Measurements from ENCODE around the gene ABHD17C.

ABHD17C gene

DNA sequence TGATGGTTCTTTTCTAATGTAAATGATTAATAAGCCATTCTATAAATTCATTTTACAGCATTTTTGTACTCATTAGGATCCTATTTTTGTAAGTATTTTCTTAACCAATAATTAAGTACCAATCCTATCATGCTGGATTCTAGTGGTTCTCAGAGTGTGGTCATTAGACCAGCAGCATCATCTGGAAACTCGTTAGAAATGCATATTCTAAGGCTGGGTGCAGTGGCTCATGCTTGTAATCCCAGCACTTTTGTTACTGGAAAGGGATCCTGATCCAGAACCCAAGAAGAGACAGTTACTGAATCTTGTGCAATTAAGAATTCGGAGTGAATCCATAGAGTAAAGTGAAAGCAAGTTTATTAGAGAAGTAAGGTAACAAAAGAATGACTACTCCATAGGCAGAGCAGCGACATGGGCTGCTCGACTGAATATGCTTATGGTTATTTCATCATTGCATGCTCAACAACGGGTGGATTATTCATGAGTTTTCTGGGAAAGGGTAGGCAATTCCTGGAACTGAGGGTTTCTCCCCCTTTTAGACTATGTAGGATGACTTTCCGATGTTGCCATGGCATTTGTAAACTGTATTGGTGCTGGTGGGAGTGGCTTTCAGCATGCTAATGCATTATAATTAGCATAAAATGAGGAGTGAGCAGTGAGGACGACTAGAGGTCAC, 74.2 kb downstream of the ABHD17C start:
- no peak for DNase-seq

DNA sequence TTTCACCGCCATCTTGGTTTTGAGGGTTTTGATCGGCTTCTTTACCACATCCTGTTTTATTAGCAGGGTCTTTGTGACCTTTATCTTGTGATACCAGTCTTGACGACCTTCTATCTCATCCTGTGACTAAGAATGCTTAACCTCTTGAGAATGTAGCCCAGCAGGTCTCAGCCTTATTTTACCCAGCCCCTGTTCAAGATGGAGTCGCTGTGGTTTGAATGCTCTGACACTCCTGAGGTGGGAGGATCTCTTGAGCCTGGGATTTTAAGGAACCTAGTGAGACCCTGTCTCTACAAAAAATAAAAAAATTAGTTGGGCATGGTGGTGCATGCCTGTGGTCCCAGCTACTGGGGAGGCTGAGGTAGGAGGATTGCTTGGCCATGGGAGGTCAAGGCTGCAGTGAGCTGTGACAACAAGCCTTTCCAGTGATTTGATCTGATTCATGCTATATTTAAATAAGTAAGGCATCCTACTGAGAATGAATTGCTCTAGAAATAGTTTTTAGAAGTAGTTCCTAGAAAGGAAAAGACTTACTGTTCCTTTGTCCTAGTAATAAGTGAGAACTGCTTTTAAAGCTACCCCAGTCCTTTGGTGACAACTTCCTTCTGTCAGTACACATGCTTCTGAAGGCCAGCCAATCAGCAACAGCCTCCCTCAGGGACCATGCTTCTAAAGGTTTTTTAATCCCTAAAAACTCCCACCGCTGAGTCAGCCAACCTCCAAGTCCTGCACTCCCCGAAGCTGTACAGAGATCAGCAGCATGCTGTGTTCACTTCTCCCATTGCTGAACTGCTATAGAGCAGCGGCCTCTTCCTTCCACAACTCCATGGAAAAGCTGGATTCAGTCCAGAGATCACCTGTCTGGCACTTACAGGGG, 75.0 kb downstream of the ABHD17C start:
- DNase-seq = no peak

DNA sequence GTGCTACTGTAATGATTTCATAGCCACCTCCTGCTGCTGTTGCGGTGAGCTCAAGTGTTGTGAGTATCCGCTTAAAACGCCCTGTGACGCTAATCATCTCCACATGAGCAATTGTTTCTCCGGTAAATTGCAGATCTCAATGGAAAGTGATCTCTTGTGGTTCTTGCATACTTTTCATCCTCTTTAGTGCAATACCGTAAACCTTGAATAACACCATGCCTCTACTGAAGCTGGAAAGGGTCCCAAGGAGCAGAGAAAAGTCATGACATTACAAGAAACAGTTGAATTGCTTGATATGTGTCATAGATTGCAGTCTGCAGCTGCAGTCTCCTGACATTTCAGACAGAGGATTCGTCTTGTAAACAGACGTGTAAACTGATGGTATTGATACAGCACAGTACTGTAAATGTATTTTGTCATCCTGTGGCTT, 78.0 kb downstream of the ABHD17C start:
- no peak for DNase-seq

DNA sequence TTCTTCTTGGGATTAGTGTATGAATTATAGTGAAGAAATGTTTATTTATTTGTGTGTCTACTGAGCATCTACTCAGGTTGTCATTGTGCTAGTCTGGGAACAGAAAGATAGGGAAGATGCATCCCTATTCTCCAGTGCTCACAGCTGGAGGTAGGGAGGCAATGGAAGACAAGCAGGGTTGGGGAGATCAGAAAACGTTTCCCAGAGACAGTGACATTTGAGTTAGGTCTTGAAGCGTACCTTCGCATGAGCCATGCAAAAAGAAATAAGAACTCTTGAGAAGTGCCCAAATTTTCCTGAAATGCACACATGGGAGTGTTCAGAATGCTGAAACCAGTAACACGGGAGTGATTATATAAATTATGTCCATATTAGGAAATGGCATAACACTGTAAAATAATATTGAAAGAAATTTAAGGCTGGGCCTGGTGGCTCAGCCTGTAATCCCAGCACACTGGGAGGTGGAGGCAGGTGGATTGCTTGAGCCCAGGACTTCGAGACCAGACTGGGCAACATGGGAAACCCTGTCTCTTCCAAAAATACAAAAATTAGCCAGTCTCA, 78.8 kb downstream of the ABHD17C start:
- no peak for DNase-seq

DNA sequence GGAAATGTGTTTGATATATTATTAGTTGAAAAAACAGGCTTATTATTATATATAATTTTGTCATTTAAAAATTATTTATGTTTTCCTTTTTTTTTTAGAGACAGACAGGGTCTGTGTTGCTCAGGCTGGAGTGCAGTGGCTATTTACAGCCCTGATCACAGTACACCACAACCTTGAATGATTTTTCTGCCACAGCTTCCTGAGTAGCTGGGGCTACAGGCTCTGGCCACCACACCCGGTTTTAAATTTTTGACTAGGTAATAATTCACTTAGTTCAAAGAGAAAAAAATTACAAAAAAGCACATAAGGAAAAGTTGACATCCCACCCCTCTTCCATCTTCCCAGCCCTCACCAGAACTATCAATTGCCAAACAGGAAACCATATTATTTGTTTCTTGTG, 79.4 kb downstream of the ABHD17C start:
- DNase-seq = no peak

DNA sequence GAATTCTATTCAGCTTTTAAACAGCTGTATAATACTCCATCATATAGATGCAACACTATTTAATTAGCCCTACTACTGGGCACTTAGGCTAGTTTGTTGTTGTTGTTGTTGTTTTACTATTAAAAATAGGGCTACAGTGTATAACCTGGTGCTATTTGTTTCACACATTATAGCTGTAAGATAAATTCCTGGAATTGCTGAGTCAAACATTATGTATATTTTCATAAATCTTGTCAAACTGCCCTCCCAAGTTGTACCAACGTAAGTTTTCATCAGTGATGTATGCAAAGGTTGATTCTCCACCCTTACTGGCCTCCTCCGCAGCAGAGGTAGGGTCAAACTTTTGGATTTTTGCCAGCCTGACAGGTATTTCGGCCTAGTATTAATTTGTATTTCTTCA, 80.2 kb downstream of the ABHD17C start:
- no peak for DNase-seq

DNA sequence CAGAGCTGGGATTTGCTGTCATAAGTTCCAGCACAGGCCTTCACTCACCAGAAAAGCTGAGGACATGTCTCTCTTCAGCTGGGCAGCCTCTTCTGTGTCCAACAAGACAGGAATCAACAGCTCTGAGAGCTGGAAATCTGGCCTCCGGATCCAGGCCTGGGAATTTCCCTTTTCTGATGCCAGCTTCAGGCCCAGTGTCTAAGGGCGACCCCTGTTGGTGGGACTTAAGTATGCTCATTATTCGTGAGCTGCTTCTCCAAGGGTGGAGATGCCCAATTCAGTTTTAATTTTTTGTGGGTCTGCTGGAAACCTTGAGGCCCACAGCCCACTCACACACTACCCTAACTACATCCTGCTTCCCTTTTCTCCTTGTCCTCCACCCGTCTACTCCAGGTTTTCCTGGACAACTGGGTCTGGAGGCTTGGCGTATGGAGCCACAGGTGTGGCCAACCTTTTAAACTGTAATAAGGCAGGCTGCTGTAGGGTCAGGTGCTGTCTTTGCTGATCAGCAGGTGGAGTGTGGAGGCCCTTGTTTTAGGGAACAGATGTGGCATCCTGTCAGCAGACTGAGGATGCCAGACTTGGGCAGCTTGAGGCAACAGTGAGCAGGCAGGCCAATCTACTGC, 81.4 kb downstream of the ABHD17C start:
- DNase-seq = peak; percentile 84

DNA sequence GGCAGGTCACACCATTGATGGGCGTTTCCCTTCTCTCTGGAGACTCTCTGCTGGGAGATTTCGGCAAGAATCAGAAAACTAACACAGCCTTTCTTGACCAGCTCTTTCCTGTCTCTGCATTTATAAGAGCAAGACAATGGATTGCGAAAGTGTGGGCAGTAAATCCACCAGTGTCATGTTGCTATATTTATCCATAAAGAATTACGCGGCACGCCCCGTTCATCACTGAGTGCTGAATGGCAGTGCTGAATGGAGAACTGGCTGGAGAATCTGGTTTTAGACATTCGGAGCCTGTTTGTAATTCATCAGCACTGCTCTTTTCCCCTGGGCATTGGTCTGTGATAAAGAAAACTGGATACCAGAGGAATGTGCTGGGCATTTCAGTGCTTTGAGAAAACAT, 82.0 kb downstream of the ABHD17C start:
- DNase-seq = no peak

DNA sequence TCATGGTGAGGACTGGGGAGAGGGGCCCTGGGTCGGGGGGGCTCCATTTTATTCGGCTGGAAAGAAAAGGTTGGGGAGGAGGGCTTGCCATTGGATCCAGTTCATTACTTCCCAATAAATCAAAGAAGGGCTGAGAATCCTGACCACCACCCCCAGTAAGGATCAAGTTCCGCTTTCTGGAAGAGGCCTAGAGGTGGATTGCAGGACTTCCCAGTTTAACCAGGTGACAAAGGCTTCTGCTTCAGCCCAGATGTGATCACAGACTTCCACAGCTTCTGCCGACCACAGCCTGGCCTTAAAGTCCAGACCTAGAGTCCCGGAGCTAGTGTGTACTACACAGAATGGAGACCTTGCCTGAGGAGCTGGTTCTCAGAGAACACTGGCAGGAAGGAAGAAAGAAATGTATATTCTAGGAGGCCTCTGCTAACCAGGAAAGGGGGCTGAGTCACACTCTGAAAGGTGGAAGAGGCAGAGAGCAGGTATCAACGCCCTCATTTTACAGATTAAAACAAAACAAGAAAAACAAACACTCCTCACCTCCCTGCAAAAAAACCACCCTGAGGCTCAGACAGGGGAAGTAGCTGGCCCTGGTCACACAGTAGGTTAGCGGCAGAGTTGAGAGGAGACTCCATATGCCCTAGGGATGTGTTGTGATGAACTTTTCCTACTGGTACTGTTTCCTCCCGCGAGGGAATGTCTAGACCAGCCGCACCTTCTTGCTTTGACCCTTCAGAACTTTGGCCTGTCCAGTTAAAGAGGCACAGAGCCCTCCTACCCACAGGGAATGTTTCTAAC, 82.9 kb downstream of the ABHD17C start:
- no peak for DNase-seq

DNA sequence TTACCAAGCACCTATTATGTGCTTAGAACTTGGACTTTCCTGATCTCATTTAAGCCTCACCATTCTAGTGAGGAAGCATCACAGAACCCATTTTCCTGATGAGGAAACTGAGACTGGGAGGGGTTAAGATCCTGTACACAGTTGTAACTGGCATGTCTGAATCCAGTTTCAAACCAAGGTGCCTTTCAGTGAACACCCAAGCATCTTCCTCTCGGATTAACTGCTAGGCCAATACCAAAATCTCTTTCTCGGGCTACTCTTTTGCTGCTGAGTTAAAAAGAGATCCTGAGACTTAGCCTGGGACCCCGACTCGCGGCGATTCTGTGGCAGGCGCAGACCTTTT, 83.5 kb downstream of the ABHD17C start:
- DNase-seq = no peak

DNA sequence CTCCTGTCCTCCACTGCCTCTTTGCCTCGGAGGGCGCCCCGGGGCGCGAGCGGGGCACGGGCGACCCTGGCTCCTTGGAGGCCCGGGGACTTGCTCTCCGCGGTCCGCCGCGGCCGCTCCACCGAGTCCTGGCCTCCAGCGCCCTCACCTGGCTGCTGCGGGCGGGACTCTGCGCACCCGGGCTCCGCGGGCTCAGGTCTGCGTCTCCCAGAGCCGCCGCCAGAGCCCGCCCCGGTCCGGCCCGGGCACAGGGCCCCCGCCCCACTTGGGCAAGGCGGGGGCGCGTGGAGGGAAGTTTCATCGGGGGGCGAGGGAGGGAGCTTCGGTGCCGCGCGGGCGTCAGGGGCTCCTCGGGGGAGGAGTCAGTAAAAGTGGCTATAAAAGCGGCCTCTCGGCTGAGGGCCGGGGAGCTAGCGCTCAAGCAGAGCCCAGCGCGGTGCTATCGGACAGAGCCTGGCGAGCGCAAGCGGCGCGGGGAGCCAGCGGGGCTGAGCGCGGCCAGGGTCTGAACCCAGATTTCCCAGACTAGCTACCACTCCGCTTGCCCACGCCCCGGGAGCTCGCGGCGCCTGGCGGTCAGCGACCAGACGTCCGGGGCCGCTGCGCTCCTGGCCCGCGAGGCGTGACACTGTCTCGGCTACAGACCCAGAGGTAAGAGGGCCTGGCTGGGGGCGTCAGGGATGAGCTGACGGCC, 84.0 kb downstream of the ABHD17C start, which contains the start of gene CEMIP:
Gene CEMIP, plus strand, starts transcription at position 407 of the 694 bp plus-strand sequence. CDS start 94,510 bp downstream, outside the sequence.
- DNase-seq = peak; percentile 89

DNA sequence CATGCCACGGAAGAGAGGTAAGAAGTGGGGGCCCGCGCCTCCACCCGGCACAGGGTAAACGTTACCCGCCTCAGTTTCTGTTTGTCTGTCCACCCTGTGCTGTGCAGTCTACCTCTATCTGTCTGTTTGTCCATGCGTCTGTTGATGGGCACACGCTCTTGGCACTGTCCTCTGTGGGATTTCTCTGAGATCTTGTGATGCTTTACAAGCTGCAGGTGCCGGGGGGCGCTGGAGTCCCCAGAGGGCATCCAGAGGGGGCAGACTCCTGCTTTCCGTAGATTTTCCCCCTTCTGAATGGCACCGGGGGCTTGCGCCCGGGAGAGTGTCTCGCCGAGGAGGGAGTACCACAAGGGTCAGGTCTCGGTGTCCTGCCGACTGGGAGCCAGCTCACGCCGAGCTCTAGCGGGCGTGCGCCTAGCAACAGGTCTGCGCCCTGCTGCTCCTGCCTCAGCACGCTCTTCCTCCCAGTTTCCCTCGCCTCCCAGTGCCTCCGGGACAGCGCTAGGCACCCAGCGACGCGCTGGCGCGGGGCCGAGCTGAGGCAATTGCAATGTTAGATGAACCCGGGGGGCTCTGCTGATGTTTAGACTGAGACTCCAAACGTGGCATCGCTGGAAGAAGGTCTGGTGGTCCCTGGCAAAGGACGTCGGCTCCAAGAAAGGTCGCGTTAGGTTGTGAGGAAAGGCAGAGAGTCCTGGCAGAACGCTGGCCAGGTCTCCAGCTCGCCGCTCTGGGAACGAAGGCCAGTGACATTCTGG, 84.7 kb downstream of the ABHD17C start:
- DNase-seq = peak; percentile 49

DNA sequence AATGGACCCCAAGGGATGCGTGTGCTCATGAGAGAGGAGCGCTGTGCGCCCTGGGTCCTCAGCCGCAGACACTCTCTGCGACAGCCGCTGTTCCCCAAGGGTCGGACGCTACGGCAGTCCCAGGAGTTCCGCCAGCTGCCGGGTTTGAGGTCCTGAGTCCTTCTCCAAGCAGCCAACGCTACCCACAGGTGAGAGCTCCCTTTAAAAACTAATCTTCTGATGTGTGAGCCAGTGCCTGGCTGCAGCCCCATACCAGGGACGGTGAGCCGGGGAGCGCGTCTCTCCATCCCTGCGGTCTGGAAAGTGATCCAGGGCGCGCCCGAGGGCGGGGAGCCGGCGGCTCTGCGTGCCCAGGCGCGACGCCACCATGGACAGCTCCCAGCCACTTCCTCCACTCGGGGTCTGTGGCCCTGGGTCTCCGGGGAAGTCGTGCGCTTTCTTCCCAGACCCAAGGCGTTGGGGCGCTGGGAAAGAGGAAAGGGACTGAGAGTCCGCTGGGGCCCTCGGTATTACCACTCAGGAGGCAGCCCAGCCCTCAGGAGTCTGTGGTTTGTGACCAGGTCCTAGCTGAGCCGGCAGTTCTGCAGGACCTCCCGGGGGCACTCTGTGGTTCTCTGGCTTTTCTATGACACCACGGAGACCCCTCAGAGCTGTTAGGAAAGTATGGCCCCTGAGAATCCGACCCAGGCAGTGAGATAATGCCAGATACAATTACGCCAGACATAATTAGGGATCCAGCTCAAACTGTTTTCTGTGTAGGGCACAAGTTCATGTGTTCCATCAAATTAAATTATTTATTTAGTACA, 85.5 kb downstream of the ABHD17C start:
- peak; percentile 85 for DNase-seq

DNA sequence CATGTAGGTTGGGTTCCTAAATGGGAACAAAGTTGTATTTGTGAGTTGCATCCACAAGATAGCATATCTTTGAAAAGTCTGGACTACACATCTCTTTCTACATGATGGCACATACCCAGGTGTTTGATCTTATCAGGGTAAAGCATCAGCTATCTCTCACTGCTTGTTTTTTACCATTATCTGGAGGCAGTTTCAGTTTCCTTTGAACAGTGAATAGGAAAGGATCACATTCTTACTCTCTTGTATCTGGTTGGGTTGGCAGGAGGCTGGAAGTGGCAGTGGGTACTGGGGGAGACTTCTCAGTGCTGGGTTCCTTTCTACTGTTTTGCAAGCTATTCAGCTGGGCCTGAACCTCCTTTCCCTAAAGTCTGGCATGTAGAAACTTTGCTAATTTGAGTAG, 88.2 kb downstream of the ABHD17C start:
- no peak for DNase-seq

DNA sequence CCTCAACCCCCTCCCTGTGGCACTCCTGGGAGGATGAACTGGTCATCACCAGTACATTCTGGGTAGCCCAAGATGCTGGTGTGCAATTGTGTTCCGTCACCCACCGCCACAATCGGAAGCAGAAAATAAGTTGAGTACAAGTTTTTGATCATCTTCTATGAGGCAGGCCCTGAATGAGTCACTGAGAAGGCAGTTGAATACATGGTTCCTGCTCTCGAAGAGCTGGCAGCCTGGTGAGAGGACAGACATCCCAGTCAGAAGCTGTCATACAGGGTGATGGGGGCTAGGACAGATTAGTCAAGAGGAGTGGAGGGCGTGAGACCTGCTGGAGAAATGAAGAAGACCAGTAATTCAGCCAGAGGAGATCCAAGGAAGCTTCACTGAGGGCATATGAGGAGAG, 90.2 kb downstream of the ABHD17C start:
- DNase-seq = no peak

DNA sequence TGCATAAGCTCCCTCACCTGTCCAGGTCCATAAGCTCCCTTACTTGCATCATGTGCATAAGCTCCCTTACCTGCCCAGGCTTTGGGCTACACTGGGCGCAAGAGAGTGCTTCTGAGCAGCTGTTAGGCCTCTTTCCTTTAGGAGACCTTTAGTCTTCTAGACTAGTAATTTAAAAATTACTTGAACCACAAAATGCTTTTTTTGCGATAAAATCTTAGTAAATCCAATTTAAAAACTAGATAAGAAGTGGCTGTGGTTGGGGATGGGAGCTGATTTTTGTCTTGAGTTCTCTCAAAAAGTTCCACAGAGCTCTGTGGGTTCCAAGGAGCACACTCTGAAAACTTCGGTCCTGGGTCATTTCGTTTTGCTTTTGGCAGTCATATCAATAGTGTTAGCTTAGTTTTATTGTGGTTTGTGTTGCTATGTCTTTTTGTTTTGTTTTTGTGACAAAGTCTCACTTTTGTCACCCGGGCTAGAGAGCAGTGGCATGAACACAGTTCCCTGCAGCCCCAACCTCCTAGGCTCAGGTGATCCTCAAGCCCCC, 90.8 kb downstream of the ABHD17C start:
- no peak for DNase-seq

DNA sequence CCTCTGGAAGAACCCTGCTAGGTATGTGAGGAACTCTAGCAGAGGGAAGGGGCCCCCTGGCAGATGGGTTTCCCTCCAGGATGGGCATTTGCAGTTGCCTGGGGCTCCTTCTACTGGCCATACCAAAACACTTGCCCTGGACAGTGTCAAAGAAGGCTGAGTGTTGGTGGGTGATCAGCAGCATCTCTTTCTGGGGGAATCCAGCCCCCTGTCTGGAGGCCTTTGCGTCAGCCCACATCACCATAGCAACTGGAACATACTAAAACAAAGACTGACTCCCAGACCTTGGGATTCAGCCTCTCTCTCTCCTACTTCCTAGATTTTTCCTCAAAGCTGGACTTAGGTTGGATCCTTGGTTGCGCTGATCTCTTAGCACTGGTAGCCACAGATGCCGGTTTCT, 92.2 kb downstream of the ABHD17C start:
- DNase-seq = no peak

DNA sequence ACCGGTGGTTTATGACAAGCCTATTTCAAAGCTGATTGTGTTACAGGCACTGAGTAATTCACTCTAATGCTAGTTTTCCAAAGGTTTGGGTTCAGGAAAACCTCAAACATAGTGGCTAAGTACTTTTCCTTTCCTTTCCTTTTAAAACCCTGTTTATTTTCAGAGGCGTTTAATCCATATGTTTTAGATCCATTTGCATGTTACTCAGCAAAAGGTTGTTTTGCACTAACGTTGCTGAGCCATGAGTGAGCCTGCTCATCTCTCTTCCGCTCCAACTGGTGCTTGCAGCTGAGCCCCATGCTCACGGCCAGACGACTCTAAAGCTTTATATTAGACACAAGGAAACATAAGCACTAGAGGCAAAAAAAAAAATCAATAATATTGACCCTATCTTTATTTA, 93.4 kb downstream of the ABHD17C start:
- no peak for DNase-seq

DNA sequence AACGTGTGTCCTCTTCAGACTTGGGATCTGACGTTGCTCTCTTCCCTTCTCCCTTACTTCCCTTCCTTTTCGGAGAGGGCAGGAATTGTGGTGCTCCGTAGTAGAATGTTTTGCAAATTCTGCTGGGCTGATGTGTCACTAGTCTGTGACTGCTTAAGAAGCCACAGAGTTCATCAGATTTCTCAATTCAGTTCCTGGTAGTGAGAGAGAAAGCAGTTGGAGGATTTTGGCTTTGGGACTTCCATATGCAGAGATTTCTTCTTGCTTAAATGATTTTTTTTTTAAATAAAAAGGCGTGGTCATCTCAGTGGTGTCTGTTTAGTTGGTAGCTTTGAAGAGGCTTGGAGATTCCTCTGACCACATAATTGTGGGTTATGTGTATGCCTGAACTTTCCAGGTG, 94.2 kb downstream of the ABHD17C start:
- DNase-seq = no peak

DNA sequence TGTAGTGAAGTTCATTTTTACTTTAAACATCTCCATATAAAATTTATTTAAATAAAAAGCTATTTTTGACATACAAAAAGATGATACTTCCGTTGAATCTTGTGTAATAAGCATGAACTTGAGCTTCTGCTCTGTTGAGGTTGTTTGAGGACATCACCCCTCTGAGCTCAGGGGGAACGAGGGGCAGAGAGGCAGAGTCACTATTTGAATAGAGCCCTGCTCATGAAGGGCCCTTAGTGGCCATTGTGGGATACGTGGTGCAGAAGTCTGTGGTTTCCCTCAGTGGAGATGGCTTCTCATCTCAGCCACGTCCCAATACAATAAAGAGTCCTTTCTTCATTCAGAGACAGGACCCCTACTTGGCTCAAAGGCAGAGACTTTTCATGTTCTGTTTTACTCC, 94.7 kb downstream of the ABHD17C start:
- no peak for DNase-seq

Measured in right forelimb (tissue), 1 donor.